Urothelium cell line (cell line): ENCODE measurements around the gene FKBP5.
"Not testable (repeated sequence)": the region's sequence is repeated elsewhere in the genome, so short reads cannot be mapped to it uniquely, and the experiment has no call there.

Source experiments
- DNase-seq: peaks from one replicate; pipeline ENCODE4 v3.0.0; 2011; ENCODE audit warnings: low spot score, mixed read lengths
- FAIRE-seq: peaks from 2 replicates; lab custom pipeline; 2011; peaks lifted over from hg19 to GRCh38; lab: Jason Lieb, UNC

The FKBP5 gene

DNA sequence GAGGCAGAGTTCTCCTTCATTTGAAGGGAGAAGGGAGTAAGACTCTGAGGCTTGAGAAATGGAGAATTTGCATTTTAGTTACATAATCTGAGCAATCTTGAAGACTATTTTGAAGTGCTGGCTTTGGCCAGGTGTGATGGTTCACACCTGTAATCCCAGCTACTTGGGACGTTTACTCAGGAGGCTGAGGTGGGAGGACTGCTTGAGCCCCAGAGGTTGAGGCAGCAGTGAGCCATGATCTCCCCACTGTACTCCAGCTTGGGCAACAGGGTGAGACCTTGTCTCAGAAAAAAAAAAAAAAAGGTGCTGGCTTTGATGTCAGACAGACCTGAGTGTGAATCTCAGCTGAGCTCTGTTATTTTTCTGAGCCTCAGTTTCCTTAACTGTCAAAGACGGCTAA is 35.8 kb upstream of the FKBP5 start:
- FAIRE-seq (no peak), DNase-seq (no peak)

DNA sequence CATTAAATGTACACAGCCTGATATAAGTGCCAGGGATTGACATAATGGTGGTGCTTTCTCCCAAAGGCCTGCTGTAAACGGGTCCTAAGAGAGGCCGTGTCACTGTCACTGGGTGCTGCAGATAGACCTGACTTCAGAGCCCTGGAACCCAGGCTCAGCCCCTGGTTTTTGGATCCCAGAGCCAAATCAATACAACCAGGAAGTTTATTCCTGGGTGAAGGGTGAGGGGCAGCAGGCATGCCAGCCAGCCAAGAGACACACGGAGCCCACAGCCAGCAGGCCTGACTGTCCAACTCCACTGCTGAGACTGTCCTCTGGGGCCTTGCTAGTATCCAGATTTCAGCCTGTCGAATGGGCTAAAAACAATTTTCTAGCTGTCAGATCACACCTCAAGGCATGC is 35.3 kb upstream of the FKBP5 start:
- no peak for DNase-seq
- no peak for FAIRE-seq

DNA sequence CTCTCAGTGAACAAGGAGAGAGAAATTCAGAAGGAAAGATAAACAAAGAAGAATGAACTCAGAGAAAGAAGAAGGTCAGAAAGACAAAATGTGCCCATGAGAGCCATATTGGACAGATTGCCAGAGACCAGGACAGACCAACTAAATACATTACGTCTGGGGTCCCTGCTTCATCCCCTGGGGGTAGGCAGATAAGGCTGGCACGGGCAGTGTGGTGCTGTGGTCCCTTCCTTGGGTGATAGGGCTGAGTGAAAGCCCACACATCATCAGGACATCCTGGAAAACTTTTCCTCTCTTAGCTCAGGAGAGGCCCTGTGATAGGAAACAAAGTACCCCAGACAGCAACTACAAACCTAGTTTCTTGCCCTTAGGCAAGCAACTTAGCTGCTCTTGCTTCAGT is 34.9 kb upstream of the FKBP5 start:
- DNase-seq (no peak), FAIRE-seq (no peak)

DNA sequence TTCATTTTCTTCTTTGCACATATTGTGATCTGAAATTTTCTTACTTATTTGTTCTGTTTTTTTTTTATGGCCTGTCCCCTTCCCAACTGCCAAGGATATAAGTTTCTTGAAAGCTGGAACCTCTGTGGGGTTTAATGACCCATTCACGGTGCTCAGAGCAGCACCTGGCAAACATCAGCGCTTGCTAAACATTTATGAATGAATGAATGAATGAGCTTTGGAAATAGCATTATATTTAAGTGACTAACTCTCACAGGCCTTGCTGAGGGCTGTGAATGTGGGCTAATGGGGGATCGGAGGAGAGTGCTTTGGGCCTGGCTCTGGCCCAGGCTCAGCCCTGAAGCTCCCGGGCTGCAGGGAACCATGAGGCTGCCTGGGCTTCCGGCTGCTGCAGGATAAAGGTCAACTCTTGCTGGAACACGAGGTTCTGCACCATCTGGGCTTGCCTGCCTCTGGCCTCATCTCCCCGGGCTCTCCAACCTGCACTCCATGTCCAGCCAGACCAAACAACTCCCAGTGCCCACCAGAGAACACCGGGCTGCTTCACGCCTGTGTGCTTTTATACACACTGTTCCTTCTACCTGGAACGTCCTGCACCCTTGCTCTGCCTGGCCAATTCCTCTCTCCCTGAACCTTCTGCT is 33.5 kb upstream of the FKBP5 start:
- FAIRE-seq, result no peak

DNA sequence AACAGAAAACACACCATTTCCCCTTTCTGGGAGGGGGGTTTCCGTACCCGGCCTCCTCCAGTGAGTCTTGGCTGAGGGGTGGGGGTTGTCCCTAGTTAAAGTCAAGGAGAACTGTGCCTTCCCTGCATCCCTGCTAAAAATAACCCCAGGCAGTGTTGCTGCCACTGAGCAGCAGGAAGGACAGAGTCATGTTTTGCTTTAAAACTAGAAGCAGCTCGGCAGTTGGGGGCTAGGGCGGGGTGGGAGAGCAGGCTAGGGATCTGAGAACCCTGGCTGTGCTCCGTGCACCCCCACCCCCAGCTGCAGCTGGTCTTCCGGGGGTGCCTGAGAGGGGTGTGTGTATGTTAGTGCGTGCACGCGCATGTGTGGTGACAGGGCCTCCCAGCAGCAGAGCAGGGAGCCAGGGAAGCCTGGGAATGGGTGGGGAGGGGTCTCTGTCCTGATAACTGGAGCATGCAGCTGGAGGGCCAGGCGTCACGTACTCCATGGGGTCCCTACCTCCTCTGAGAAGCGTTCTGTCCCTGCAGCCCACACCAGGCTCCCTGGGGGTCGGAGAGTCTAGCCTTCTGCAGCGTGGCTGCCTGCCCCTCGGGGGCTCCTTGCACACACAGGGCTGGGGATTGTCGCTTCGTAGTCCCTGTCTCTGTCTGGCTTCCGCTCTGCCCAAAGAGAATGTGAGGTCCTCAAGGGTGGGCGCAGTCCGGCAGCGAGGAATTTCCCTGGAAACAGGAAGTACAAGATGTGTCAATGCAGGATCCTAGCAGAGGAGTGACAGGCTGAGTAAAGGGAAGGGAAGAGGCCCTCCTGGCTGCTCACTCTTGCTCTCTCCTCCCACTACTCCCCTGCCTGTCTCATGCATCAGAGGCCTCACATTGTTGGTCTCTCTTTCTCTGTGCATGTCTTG is 31.4 kb upstream of the FKBP5 start:
- no peak for DNase-seq
- FAIRE-seq, result no peak

More for the DNA sequence above, 33.5 kb upstream of the FKBP5 start:
- DNase-seq, result no peak

DNA sequence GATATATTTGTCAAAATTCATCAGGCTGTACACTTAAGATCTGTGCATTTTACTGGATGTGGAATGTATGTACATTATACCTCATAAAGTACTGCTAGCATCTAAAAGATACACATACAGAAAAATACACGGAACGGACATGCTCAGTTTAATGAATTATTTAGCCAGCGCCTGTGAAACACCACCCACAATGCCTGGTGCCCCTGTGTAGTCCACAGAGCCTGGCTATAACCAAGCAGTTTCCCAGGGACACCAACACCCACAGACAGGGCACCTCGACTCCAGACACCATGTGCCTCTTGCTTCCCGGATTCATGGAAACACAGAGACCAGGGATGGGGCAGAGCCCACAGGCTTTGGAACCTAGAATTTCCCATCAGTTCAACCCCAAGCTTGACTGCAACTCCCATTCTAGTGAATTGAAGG is 30.7 kb upstream of the FKBP5 start:
- no peak for DNase-seq
- no peak for FAIRE-seq

DNA sequence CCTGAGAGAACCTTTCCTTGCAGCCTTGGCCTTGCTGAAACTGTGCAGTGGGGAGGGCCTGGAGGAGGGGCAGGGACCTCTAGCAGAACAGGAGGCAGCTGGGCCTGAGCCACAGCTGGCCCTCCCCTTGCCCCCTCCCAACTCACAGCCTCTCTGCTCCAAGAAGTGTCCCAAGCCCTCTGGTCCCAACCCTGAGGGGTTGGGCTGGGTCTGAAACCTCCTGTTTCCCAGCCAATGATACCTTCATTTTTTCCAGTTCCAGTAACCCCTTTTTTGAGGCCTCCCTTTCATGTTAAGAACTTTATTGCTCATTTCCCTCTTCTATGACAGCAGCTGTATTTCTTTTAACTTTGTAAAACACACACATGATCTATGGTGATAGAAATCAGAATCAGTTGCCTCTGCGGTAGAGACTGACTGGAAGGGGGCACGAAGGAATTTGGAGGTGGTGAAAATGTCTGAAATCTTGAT is 30.2 kb upstream of the FKBP5 start:
- no peak for DNase-seq
- no peak for FAIRE-seq

DNA sequence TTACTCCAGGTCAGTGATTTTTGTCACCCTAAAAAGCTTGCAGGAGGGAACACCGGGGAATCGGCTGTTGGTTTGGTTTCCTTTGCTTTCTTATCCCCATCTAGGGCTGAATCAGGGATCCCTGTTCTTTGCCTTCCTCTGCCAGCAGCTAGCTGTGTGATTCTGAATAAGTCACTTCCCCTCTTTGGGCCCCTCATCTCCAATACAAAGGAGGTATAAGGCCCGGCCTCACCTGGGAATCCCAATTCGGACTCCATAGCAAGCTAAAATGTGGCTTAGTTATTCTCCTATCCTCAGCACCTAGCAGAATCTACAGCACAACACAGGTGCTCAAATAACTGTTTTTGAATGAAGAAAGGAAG is 29.6 kb upstream of the FKBP5 start:
- DNase-seq (no peak), FAIRE-seq (no peak)

DNA sequence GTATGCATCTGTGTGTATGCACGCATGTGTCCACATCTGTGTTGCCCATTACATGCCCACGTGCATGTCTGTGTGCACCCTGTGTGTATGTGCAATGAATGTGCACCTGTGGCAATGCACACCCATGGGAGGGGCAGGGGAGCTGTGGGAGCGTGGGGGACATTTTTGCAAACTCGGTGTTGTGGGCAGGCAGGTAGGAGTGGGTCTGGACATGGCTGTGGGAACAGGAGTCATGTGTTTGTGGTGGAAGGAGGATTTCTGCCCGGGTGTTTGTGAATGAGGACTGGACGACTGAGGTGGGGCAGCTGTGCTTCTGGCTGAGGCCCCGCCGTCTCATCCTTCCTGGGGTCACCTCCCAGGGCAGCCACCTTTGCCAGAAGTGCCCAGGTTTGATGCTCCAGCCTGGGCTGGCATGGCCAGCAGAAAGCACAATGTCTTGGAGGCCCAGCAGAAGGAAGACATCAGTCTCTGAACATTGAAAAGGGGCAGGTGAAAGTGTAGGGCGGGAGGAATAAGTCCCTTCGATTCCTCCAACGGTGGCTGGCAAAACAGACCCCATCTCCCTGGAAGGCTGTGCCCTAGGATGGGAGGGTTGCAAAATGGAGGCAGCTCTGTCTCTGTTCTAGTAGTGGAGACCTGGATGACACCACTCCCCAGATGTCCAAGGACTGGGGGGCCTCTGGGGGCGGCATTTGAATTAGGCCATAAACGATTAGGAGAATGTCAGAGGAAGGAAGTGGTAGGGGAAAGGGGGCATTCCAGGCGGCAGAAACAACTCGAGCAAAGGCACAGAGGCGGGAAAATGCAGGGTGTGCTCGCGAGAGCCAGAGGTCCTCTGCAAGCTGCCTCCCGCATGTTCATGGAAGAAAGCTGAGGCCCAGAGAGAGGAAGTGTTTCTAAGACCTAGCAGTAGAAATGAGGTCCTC is 29.0 kb upstream of the FKBP5 start:
- DNase-seq, result no peak
- FAIRE-seq, result no peak

DNA sequence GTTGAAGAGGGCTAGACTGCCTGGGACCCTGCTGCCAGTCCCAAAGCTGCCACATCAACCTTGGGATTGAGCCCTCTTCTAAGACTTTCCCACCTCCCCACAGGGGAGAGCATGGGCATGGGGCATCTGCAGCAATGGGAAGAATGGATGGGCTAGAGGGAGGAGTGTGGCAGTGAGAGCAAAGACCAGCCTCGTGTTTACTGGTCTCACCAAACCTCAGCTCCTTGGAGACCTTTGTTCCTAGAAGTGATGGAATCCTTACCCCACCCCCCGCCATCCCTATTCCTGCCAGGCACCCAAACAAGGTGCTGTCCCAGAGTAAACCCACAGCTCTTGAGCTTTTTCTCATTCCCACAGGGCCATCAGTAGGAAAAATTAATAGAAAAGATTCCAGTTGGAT is 28.1 kb upstream of the FKBP5 start:
- no peak for FAIRE-seq
- DNase-seq, result no peak

DNA sequence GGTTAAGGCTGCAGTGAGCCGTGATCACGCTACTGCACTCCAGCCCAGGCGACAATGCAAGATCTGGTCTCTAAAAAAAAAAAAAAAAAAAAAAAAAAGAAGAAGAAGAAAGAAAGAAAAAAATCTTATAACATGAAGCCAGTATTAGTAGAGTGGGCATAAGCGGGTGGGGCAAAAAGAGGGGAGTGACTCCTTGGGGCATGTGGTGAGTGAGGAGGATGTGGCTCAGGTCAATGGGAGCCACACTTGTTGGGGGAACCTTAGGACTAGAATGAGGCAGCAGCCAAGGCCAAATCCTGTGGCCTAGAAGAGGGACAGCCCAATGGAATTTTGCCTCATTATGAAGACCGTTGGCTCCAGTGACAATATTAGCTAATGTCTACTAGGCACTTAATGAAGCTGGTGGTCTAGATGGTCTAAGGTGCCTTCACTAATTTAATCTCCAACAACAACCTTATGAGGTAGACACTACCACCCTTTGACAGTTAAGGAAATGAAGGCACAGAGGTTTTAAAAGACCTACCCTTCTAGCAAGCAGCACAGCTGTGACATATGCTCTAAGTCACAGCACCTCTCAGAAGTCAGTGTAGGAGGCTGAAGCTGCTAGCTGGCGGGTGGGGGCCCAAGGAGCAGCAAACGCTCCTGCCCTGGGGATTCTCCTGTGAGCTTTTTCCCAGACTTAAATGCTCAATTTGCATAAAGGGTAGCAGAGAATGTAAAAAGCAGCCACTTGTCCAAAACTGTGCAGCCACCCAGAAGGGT is 24.5 kb upstream of the FKBP5 start:
- no peak for DNase-seq
- no peak for FAIRE-seq

DNA sequence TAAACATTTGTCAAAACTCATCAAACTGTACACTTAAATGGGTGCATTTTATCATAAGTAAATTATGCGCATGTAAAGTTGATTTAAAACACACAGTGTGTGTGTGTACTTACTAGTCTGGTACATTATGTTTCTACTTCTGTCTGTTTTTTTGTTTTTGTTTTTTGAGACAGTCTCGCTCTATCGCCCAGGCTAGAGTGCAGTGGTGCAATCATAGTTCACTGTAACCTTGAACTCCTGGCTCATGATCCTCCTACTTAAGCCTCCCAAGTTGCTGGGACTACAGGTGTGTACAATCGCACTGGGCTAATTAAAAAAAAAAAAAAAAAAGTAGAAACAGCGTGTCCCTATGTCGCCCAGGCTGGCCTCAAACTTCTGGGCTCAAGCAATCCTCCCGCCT is 23.0 kb upstream of the FKBP5 start:
- no peak for FAIRE-seq
- DNase-seq, result no peak

DNA sequence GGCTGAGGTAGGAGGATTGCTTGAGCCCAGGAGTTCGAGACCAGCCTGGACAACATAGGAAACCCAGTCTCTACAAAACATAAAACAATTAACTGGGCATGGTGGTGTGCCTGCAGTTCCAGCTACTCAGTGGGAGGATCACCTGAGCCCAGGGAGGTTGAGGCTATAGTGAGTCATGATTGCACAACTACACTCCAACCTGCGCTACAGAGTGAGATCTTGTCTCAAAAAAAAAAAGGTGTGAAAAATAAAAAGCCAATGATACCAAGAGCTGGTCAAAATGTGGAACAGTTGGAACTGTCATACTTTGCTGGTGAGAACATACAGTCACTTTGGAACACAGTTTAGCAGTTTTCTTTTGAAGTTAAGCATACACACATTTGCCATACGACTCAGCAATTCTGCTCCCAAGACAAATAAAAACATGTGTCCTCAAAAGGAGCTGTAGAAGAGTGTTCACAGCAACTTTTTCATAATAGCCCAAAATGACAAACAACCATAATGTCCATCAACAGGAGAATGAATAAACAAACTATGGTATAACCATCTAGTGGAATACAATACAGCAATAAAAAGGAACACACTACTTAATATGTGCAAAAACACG is 21.6 kb upstream of the FKBP5 start:
- DNase-seq (no peak), FAIRE-seq (no peak)

DNA sequence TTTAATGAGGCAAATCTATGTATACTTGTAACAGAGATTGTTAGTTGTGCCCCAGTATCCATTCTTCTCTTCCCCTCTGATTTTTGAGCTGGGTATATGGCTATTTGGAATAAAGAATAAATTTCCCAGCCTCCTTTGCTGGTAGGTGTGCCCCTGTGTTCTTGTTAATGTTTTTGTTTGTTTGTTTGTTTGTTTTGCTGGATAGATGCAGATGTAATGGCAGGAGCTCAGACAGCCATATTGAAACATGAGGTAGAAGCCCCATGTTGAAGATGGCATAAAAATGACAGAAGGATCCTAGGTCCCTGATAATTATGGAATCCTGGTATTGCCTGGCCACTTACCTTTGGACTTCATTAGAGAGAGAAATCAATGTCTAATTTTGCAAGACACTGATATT is 19.9 kb upstream of the FKBP5 start:
- FAIRE-seq, result no peak
- DNase-seq, result no peak

DNA sequence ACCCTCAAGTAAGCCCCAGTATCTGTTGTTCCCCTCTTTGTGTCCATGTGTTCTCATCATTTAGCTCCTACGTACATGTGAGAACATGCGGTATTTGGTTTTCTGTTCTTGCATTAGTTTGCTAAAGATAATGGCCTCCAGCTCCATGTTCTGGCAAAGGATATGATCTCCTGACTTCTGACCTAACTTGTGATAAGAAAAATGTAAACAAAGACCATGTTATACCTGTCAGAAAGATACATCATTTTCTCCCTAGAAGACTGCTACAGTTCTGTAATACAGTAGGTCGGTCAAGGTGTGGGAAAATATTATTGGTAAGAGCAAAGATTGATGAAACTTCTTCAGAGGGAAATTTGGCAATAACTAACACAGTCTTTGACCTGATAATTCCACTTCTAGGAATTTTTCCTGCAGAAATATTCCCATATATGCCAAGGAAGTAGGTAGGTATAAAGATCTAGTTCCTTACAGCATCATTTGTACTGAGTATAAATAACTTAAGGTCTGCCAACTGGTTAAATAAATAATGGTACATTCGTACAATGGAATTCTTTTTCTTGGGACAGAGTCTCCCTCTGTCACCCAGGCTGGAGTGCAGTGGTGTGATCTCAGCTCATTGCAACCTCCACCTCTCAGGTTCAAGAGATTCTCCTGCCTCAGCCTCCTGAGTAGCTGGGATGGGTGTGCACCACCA is 19.1 kb upstream of the FKBP5 start:
- DNase-seq, result no peak
- FAIRE-seq, result no peak

DNA sequence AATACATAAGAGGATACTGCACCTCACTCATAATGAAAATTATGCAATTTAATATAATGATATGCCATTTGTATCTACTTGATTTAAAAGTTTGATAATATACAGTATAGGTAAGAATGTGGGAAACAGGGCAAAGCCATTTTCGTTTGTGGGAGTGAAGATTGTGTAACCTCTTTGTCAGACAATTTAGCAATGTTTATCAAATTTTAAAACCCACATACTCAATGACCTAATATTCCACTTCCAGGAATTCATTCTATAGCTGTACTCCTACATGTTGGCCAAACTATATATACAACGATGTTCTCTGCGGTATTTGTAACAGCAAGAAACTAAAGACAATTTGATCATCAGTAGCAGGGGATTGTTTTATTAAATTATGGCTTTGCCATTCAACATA is 17.8 kb upstream of the FKBP5 start:
- DNase-seq, result no peak
- no peak for FAIRE-seq

DNA sequence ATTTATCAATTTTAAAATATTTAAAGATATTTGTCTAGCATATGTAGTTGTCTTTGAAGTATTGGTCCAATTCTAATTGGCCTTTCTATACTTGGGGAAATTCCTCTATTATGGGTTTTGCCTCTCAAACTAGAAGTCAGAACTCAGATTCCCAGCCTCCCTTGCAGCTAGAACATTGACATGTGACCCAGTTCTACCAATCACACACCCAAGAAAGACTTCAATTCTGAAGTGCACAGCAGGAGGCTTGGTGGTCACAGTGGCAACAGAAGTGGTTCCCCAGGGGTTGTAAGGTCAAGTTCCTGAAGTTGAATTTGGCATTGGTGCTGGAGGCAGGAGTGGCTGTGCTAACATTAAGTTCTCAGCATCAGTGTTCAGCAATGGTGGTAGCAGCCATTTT is 14.8 kb upstream of the FKBP5 start:
- no peak for DNase-seq
- FAIRE-seq, result no peak

DNA sequence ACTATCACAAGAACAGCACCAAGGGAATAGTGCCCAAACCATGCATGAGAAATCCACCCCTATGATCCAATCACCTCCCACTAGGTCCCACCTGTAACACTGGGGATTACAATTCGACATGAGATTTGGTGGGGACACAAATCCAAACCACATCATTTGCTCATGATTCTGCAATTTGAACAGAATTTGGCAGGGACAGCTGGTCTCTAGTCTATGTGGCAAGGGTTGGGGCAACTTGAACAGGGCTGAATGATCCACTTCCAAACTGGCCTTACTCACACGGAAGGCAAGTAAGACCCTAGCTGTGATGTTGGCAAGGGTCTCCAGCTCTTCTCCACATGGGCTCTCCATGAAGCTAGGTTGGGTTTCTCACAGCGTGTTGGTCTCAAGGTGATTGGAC is 10.1 kb upstream of the FKBP5 start:
- FAIRE-seq, result no peak

DNA sequence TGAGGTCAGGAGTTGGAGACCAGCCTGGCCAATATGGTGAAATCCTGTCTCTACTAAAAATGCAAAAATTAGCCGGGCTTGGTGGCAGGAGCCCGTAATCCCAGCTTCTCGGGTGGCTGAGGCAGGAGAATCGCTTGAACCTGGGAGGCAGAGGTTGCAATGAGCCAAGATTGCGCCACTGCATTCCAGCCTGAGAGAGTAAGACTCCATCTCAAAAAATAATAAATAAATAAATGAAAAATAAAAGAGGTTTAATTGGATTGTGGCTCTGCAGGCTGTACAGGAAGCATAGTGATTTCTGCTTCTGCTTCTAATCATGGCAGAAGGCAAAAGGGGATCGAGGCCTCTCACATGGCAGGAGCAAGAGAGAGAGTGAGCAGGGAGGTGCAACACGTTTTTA is 9.7 kb upstream of the FKBP5 start:
- FAIRE-seq, DNase-seq: not testable (repeated sequence)

More for the DNA sequence above, 10.1 kb upstream of the FKBP5 start:
- DNase-seq, result no peak

DNA sequence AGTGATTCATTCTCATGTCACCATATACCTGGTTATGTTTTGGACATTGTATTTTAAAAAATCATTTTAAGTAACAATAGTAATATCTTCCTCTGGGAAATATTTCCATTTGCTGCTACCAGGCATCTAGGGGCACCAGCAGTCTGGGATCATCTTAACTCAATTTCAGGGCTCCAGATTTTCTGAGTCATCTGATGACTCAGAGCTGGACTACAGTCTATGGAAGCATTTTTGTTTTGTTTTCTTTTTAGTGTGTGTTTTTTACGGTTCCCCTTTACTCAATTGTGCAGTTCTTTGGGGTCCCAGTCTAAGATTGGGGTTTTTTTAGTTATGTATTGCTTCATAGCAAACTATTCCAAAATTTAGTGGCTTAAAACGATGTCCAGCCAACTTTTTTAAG is 5.7 kb upstream of the FKBP5 start:
- DNase-seq (peak; percentile 37), FAIRE-seq (no peak)
